ENCODE measurements around the gene TBC1D3C. TPM values are rescaled to one million over a fixed set of nuclear protein-coding genes. Genes with fewer than 3 reads are reported as not detected.
"Not testable (repeated sequence)": the region's sequence is repeated elsewhere in the genome, so short reads cannot be mapped to it uniquely, and the experiment has no call there.

Gene TBC1D3C
- 0.52 TPM for polyA plus RNA-seq (2012; ENCODE audit: insufficient read depth, insufficient read length, low read depth)

GRCh38 chr17:38068534-38068933 lies at the start of gene TBC1D3C:
TSS of gene TBC1D3C (minus strand) at chr17:38068634. CDS start at chr17:38067066, 1,568 bp downstream.
- not testable (repeated sequence) for H3K36me3 ChIP-seq; H3K4me1 ChIP-seq; H3K9me3 ChIP-seq; DNase-seq; H3K4me3 ChIP-seq (ENCODE audit: low read depth, low read length); H3K27me3 ChIP-seq

GRCh38 chr17:38099262-38099661 lies 30.8 kb upstream of the TBC1D3C start:
- not testable (repeated sequence) for H3K36me3 ChIP-seq; H3K4me3 ChIP-seq (ENCODE audit: low read depth, low read length); H3K4me1 ChIP-seq; H3K9me3 ChIP-seq; DNase-seq; H3K27me3 ChIP-seq

- H3K9me3 ChIP-seq; H3K4me3 ChIP-seq (ENCODE audit: low read depth, low read length); H3K27me3 ChIP-seq; DNase-seq; H3K4me1 ChIP-seq; H3K36me3 ChIP-seq: not testable (repeated sequence)
Observed at GRCh38 chr17:38094059-38094694, 25.7 kb upstream of the TBC1D3C start.

DNA sequence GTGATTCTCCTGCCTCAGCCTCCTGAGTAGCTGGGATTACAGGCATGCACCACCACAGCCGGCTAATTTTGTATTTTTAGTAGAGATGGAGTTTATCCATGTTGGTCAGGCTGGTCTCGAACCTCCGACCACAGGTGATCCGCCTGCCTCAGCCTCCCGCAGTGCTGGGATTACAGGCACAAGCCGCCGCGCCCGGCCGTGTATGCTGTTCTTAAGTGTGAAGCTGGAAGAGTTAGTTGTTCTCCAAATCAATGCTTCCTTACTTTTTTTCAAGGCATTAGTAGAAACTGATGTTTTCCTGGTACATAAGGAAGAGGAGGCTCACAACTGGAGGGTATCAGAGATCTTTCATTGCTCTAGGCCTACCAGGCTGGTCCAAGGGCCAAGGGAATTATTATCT lies 19.7 kb upstream of the TBC1D3C start:
- not testable (repeated sequence) for H3K27me3 ChIP-seq; H3K4me1 ChIP-seq; H3K9me3 ChIP-seq; DNase-seq; H3K4me3 ChIP-seq (ENCODE audit: low read depth, low read length); H3K36me3 ChIP-seq

GRCh38 chr17:38087344-38087743 lies 18.9 kb upstream of the TBC1D3C start:
- H3K4me3 ChIP-seq (ENCODE audit: low read depth, low read length); DNase-seq; H3K4me1 ChIP-seq; H3K27me3 ChIP-seq; H3K9me3 ChIP-seq; H3K36me3 ChIP-seq: not testable (repeated sequence)
